LoVo (cell line): ENCODE results near the gene BAG5.
"Not testable (repeated sequence)": the region's sequence is repeated elsewhere in the genome, so short reads cannot be mapped to it uniquely, and the experiment has no call there.

ENCODE experiments used
- DNase-seq: peaks from one replicate; pipeline ENCODE4 v3.0.0-alpha.2; 2016; ENCODE audit warnings: low spot score

The BAG5 gene, protein sequence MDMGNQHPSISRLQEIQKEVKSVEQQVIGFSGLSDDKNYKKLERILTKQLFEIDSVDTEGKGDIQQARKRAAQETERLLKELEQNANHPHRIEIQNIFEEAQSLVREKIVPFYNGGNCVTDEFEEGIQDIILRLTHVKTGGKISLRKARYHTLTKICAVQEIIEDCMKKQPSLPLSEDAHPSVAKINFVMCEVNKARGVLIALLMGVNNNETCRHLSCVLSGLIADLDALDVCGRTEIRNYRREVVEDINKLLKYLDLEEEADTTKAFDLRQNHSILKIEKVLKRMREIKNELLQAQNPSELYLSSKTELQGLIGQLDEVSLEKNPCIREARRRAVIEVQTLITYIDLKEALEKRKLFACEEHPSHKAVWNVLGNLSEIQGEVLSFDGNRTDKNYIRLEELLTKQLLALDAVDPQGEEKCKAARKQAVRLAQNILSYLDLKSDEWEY

DNA sequence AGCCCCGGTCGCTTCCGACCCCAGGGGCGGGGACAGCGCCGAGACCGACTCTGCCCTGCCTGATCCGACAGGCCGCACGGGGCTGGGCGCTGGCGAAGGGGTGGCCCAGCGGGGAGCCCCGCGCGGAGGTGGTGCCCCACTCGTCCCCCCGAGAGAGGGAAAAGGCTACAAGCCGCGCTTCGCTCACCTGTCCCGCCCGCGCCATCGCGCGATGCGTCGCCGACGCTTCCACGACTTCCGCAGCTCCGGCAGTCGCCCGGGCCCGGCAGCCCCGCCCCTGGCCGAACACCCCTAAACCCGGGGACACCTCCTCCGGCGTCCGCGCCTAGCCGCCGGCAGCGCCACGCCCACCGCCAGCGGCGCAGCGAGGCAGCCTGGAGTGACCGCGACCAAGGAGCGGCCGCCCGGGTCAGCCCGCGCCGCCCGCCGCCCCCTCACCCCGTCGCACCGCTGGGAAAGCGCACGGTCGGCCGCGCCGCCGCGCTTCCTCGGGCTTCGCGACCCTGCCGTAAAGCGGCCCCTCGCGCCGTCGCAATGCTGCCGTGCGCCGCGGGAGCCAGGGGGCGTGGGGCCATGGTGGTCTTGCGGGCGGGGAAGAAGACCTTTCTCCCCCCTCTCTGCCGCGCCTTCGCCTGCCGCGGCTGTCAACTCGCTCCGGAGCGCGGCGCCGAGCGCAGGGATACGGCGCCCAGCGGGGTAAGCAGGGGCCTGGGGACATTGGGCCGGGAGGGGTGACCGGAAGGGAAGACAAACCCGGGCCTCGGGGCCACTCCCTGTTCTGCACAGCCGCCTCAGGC is at the start of gene BAG5, which contains the start of gene COA8:
Gene BAG5 (minus strand): TSS at position 229 of the 797 bp plus-strand sequence. CDS start 1,493 bp downstream, outside the sequence.
Gene COA8 (plus strand): TSS at position 532 of the 797 bp plus-strand sequence. CDS start 42 bp downstream, at position 574.
- DNase-seq: peak; percentile 85

DNA sequence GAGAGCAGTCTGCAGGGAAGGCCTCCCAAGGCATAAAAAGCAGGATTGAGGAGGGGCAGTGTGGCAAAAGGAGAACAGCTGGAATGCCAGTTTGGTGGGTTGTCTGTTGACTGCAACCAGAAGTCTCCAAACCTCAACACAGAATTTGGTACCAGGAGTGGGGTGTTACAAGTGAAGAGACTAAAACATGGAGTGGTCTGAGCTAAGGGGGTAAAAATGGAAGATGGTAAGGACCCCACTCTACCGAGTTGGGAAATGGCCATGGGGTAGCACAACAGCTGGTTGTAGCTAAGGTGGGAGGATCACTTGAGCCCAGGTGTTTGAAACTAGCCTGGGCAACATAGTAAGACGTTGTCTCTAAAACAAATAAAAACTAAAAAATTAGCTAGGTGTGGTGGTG is 48.8 kb upstream of the BAG5 start:
- no peak for DNase-seq

DNA sequence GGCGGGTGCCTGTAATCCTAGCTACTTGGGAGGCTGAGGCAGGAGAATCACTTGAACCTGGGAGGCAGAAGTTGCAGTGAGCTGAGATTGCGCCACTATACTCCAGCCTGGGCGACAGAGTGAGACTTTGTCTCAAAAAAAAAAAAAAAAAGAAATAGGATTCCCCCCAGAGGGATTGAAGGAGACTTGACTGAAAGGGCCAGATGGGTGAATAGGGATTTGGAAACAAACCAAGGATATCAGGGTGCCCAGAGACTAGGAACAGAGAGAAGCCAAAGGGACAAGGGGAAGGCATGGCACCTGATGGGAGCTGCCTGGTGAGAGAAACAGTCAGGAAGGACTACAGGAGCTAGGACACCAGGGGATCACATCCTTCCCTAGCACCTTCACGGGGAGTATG is 46.6 kb upstream of the BAG5 start:
- DNase-seq: not testable (repeated sequence)

DNA sequence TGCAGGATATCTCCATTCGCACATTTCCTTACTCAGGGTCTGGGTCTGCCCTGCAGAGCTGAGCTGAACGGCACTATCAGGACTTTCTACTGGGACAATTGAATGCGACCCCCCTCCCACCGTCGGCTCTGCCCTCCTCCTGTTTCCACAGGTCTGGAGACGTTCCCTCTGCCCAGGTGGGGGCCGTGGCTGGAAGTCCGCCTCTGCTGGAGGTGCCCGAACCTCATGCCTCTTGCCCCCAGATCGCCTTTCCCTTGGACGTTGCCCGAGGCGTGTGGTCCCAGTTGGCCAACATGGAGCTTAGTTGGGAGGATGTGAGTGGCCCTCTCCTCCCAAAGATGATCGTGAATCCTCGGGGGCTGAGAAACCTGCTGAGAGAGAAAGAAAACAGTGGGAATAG is 45.4 kb upstream of the BAG5 start:
- no peak for DNase-seq

DNA sequence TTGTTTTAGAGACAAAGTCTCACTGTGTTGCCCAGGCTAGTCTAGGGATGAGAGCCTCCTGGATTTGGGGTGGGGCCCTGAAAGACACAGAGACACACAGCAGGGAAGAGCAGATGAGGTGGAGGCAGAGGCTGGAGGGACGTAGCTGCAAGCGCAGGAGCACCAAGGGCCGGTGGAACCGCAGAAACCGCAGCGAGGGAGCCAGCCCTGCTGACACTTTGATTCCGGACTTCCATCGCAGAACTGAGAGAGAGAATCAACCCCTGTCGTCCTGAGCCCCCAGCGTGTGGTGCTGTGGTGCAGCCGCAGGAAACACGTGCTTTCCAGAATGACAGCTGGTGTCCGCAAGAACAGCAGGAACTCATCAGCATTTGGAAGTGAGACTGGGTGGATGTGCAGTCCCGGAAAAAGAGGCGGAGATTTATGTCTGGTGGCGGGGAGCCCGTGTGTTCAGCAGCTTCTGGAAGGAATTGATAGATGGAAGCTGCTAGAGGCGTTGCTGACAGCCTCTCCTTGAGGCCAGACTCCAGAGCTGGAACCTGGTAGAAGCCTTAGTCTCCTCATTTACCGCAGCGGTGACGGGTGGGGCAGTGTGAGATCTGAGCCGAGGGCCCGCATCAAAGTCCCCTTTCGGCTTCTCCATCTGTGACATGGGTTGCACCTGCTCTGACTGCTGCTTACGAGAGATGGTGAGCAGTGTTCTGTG is 44.7 kb upstream of the BAG5 start:
- DNase-seq: no peak

DNA sequence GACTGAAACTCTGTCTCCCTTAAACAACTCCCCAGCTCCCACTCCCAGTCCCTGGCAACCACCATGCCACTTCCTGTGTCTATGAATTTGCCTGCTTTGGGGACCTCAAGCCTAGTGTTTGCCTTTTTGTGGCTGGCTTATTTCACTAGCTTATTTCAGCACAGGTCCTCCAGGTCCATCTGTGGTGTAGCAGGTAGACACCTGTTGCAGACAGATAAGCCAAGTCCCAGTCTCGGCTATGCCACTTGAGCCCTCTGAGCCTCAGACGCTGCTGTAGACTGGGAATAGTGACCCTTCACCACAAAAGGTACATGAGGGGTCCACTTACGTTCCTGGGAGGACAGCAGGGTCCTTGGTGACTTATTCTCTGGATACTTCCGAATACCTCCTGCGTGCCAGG is 42.2 kb upstream of the BAG5 start:
- DNase-seq: no peak

DNA sequence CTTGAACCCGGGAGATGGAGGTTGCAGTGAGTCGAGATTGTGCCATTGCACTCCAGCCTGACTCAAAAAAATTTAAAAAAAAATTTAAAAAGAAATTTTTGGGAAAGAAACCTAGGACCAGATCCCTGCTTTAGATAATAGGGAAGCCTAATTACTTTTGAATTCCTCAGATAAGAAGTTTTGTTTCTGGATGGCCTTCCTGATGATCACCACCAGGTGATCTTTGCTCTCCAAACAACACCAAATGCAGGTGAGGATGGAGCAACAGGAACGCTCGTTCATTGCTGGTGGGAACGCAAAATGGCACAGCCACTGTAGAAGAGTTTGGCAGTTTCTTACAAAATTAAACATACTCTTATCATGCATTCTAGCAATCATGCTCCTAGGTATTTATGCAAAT is 38.0 kb upstream of the BAG5 start:
- DNase-seq: no peak

DNA sequence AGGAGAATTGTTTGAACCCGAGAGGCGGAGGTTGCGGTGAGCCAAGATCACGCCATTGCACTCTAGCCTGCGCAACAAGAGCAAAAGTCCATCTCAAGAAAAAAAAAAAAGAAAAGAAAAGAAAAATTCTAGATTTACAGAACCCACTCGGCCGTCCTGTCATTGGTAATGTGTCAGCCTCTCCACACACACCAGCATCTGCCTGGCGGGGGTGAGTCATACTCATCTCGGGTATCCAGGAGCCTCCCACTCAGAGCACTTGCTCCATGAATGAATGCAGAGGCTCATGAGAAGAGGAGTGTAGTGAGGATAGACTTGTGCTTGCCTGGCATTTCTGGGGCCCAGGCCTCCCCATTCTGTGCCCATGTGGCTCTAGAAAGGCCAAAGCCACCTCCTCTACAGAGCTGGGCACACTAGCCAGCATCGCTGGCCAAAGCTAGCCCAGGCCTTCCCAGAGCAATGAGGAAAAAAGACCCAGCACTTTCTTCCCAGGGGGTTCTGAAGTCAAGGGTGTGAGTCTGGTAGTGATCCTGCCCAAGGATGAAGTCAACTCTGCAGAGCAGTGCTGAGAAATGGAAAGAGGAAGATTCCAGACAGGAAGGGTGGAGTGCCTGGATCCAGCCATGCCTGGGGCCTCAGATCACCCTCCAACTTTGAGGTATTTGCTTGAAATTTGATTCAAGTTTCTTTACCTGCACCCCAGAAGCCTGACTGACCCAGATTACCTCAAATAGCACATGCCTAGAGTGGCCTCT is 35.3 kb upstream of the BAG5 start:
- no peak for DNase-seq

DNA sequence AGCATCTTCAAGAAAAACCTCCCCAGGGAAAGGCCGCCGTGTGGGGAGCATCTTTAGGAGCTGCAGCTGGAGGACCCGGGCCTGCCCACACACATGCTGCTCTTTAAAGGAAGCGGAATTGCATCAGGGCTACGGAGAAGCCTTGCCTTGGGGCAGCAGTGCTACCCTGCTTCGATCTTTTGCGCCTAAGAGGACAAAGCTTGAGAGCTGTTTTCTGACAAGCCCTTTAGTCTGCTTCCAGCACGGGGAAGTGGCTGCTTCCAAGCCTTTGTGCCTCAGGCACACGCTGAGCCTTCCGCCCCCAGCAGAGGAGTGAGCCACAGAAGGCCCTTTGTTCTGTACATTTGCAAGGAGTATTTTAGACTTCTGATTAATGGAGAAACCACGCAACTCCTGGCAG is 31.8 kb upstream of the BAG5 start:
- DNase-seq: no peak

DNA sequence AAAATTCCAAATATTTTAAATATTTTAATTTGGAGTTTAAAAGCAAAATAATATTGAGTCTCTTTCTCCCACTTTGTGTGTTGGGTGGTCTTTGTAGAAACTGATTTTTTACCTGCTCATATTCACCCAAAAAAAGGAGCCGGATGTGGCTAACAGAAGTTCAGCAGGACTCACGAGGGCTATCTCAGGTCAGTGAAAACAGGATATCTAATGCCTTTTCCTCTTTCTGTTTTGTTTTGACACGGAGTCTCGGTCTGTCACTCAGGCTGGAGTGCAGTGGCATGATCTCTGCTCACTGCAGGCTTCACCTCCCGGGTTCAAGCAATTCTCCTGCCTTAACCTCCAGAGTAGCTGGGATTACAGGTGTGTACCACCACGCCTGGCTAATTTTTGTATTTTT is 31.1 kb upstream of the BAG5 start:
- no peak for DNase-seq

DNA sequence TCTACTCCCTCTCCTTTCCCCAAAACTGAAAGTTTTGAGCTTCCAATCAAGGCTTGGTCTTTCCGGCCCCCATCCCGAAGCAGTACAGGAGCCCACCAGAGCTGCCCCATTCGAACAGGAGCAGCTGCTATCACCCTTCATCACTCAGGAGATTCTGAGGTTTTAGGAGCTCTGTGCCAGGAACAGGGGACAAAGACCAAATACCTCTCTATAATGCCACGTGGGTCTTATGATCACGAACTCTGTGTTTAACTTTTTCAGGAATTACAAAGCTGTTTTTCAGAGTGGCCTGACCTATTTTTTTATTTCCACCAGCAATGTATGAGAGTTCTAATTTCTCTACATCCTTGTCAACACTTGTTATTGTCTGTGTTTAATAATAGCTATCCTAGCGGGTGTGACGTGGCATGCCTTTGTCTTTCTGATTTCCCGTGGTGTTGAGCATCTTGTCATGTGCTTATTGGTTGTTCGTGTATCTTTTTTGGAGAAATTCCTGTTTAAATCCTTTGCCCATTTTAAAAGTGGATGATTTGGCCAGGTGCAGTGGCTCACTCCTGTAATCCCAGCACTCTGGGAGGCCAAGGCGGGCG is 22.0 kb upstream of the BAG5 start:
- DNase-seq: no peak

DNA sequence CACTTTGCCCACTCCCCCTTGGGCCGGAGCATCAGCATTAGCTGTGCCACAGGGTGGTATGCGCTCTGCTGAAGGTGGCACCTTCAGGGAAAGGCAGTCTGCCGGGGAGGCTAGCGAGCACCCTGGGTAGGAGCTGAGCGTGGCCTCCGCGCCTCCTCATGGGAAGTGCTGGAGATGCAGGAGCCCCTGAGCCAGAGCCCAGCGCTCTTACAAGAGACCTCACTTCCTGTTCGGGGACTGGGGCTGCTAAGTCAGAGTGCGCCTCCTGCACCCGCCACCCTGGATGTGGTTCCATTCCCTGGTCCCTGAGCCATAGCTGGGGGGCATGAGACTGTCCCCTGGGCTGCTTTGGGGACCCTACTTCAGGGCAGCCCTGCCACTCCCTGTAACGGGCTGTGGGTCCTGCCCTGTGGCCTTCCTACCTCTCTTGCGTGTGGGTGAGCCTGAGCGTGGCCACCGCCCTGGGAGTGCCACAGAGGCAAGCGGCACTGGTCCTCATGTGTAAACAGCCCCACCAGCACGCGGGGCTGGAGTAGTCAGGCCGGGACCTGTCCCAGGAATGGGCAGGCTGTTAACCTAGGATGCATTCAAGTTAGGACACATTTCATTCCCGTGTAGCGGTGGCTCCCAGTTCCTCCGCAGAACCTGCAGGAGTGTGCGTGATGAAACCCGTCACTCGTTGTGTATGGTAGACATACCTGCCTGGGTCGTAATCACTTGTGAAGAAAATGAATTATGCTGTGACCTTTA is 19.7 kb upstream of the BAG5 start:
- DNase-seq: no peak

DNA sequence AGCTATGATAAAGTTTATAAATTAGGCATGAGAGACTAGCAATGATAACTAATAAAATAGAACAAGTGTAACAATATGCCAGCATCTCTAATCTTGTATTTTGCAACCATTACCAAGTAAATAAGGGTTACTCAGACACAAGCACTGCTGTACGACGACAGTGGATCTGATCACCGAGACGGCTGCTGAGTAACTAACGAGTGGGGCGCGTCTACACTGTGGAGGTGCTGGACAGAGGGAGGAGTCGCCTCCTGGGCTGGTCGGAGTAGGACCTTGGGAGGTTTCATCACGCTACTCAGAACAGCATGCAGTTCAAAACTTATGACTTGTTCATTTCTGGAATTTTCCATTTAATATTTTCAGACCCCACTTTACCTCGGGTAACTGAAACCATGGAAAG is 18.7 kb upstream of the BAG5 start:
- no peak for DNase-seq

DNA sequence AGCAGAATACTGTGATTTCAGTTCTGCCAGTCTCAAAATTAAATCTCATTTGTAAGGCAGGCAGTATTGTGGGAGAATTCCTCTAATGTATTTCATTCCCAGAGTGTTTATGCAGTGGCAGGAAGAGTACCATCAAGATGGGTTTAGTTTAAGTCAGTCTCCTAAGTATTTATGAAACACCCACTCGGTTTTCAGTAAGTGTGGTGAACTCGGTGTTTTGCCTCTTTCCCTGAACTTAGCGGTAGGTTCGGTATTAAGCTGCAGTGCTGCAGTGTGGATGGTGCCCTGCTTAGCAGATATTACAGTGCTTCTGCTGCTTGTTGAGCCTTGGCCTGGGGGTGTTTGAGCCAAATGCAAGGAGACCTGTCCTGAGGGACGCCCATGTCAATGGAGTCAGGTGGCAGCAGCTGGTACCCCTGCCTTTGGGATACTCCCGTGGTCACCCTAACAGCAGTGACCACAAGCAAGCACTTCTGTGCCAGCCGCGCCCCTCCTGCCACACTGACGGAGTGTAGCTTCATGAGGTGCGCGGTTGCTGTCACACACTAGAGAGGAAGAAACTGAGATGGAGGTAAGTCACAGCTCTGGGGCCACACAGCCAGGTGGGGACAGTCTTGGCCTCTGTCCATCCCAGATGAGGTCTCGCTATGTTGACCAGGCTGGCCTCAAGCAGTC is 16.1 kb upstream of the BAG5 start:
- no peak for DNase-seq

DNA sequence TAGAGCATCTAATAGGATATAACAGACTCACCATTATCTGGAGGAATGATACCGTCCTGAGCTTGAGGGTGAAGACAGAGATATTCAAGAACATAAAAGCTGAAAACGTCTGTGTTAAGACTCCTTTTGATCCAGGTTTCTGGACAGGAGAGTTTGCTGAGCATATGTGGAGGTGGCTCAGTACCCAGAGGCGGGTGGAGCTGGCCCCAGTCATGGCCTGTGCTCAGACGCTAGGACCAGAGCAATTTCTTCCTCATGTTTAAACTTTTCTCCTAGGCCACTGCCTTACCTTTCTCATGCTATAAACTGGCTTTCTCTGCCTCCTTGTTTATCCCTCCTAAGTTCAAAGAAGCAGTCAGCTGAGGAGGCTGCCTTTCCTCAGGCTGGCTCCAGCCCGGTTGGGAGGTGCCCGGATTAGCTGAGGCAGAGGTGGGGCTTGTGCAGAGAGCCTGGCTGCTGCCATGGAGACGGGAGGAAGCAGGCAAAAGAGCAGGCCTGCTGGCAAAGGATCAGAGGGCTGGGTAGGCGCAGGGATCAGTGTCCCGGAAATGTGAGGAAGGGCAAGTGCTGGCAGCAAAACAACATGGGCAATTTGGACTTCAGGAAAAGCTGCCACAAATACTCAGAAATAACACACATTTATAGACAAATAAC is 14.0 kb upstream of the BAG5 start:
- DNase-seq: peak; percentile 89

DNA sequence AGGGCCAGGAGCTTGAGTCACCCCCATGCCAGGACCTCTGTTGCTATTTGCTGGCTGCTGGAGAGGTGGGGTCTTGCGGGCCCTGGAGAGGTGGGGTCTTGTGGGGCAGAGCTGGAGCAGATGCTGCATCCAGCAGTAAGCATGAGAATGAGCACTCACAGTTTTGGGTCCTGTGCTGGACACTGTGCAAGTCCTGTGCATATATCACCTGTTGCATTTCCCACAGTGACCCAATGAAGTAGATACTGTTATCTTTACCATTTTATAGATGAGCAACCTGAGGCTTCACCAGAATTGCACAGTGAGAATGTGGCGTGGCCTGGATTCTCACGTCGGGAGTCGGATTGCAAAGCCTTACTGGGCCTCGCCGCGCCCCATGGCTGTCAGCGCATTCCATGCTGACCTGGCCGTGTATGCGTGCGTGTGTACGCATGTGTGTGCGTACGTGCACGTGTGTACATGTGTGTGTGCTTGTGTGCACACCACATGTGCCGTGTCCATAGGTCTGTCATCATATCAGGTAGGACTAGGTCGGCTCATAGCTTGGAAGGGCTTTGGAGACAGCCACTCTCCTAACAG is 12.3 kb upstream of the BAG5 start:
- no peak for DNase-seq

DNA sequence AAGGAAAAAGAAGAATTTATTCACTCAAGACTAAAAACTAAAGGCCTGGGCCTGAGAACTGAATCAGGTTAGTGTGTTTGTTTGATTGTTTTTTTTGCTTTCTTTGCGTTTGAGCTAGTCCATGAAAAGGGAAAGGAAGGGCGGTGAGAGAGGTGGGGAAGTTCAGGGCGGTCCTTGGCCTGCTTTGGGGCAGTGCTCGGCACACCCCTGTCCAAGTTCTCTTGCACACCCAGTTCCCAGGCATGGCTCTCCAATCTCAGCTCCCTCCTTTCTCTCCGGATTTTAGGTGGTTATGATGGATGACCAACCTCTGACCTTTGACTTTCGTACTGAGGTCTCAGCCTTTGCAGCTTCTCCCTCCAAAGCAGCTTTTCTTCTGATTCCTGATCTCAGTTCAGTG is 11.6 kb upstream of the BAG5 start:
- no peak for DNase-seq

DNA sequence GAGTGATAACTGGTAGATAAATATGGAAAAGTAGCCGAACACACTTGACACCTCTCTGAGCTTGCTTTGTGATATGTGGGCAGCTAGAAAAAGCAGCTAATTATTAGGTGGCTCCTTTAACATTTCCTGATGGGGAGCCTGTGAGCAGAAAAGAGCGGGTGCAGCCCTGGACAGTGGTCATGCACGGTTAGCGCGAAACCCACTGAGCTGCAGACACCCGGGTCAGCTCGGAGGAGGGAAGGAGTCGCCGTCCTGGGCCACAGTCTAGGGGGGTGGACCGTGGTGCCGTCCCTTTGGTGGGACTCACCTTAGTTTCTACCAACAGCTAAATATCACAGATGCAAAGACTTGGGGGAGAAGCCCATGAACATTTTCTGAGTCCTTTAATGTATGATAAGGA is 7.0 kb upstream of the BAG5 start:
- DNase-seq: no peak

DNA sequence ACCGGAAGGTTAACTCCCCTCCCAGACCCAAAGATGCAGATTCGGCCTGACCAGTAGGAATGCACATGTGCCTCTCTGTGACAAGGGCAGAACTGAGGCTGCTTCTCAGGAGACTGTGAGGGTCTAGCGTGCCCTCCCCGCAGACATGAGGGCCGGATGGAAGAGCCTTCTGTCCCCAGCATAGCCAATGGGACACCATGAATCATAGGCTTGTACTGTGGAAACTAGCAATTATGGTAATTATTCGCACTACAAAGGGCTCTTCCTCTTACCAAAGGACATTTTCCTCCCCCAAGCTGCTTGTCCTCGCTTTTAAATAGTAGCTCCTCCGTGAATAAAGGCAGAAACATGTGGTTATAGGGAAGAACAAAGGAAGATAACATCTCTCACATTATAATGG is 6.5 kb upstream of the BAG5 start:
- DNase-seq: no peak
